GM23338 (cell line): Measurements from ENCODE around the gene DPH2. TPM values are rescaled to one million over a fixed set of nuclear protein-coding genes. Genes with fewer than 3 reads are reported as not detected.

Experiments used
- ATAC-seq: fragments of 200-7000 bp; cut with Tn5 transposase; 3 replicates; pipeline ENCODE4 v1.9.1; 2020
- DNase-seq: peaks from one replicate; pipeline ENCODE4 v3.0.0-alpha.2; 2015; ENCODE audit warnings: low spot score
- H2AFZ ChIP-seq: fragments of 200-600 bp; sonication (generic); 2 replicates; pipeline ENCODE4 v1.8.0; 2016; ENCODE audit warnings: antibody characterized with exemption, mild to moderate bottlenecking, moderate library complexity
- H3F3A ChIP-seq: fragments of 200-600 bp; sonication (generic); replicated peaks from 2 replicates; pipeline ENCODE4 v1.8.0; 2017; ENCODE audit warnings: antibody characterized with exemption, mixed run types, low read depth
- H3K27ac ChIP-seq: fragments of 200-600 bp; sonication (generic); 2 replicates; pipeline ENCODE4 v1.6.1; 2016; ENCODE audit warnings: low read depth
- H3K27me3 ChIP-seq: fragments of 200-600 bp; sonication (generic); 2 replicates; pipeline ENCODE4 v1.8.0; 2016; ENCODE audit warnings: mild to moderate bottlenecking, mixed run types, moderate library complexity; ENCODE audit not compliant: insufficient read depth
- H3K36me3 ChIP-seq: fragments of 200-600 bp; sonication (generic); 2 replicates; pipeline ENCODE4 v1.8.0; 2016; ENCODE audit warnings: mild to moderate bottlenecking; ENCODE audit not compliant: insufficient read depth
- H3K4me1 ChIP-seq: fragments of 200-600 bp; sonication (generic); 2 replicates; pipeline ENCODE4 v1.8.0; 2016; ENCODE audit warnings: mild to moderate bottlenecking, moderate library complexity; ENCODE audit not compliant: insufficient read depth
- H3K4me2 ChIP-seq: fragments of 200-600 bp; sonication (generic); 2 replicates; pipeline ENCODE4 v1.7.1; 2017; ENCODE audit warnings: mixed run types
- H3K4me3 ChIP-seq: fragments of 200-600 bp; sonication (generic); 2 replicates; pipeline ENCODE4 v1.6.1; 2016; ENCODE audit warnings: mixed run types
- H3K79me2 ChIP-seq: fragments of 200-600 bp; sonication (generic); replicated peaks from 2 replicates; pipeline ENCODE4 v1.8.0; 2017; ENCODE audit warnings: mild to moderate bottlenecking; ENCODE audit not compliant: insufficient read depth
- H3K9me2 ChIP-seq: fragments of 200-600 bp; sonication (generic); 2 replicates; pipeline ENCODE4 v1.8.0; 2017; ENCODE audit not compliant: insufficient read depth
- H4K20me1 ChIP-seq: fragments of 200-600 bp; sonication (generic); replicated peaks from 2 replicates; pipeline ENCODE4 v1.8.0; 2017; ENCODE audit warnings: mild to moderate bottlenecking; ENCODE audit not compliant: insufficient read depth
- H3K27ac Mint-ChIP-seq: 2 replicates; pipeline ENCODE4 v1.8.0; 2020; ENCODE audit warnings: inconsistent platforms, mild to moderate bottlenecking, moderate library complexity, mixed read lengths
- H3K27me3 Mint-ChIP-seq: 3 replicates; pipeline ENCODE4 v1.8.0; 2022; ENCODE audit warnings: low read depth, mild to moderate bottlenecking, moderate library complexity, mixed read lengths, inconsistent platforms; ENCODE audit not compliant: insufficient read depth, poor library complexity
- H3K36me3 Mint-ChIP-seq: 3 replicates; pipeline ENCODE4 v1.8.0; 2021; ENCODE audit warnings: low read depth, mild to moderate bottlenecking, inconsistent platforms, moderate library complexity, mixed read lengths
- H3K4me1 Mint-ChIP-seq: 3 replicates; pipeline ENCODE4 v1.8.0; 2020; ENCODE audit warnings: mild to moderate bottlenecking, inconsistent platforms, mixed read lengths
- H3K4me3 Mint-ChIP-seq: 3 replicates; pipeline ENCODE4 v1.8.0; 2021; ENCODE audit warnings: moderate library complexity, mild to moderate bottlenecking, inconsistent platforms, mixed read lengths
- H3K9me3 Mint-ChIP-seq: 3 replicates; pipeline ENCODE4 v1.8.0; 2020; ENCODE audit warnings: moderate library complexity, mild to moderate bottlenecking, inconsistent platforms, mixed read lengths
- CTCF ChIP-seq, 2 experiments: fragments of 200-600 bp in 1 of 2; sonication (generic) in 1 of 2; conservative IDR thresholded peaks; 2 replicates each; pipeline versions ENCODE4 v1.5.1 to v1.6.1; 2016 to 2017; ENCODE audit warnings: antibody characterized with exemption in 2 of 2, low read depth in 2 of 2, mild to moderate bottlenecking in 2 of 2, moderate library complexity in 1 of 2
- ETS1 ChIP-seq: IDR thresholded peaks from 2 replicates; pipeline ENCODE4 v1.6.1; 2016; ENCODE audit warnings: antibody characterized with exemption
- REST ChIP-seq: IDR thresholded peaks from one replicate; pipeline ENCODE4 v1.6.1; 2018; ENCODE audit warnings: antibody characterized with exemption; ENCODE audit not compliant: unreplicated experiment
- STAT1 ChIP-seq: IDR thresholded peaks from one replicate; pipeline ENCODE4 v1.6.1; 2016; ENCODE audit warnings: antibody characterized with exemption; ENCODE audit not compliant: unreplicated experiment
- ZNF331 ChIP-seq: fragments of 250-450 bp; sonication (Bioruptor Pico); IDR thresholded peaks from 2 replicates; pipeline ENCODE4 v1.5.0; 2020; ENCODE audit warnings: low read depth, mild to moderate bottlenecking, moderate library complexity
- polyA plus RNA-seq: library from polyadenylated mRNA; unstranded; fragments of >200 nt; fragmentation: Nextera tagmentation; extraction: Ambion mirVana; gene quantifications from 2 replicates; pipeline ENCODE4 v1.2.1, GENCODE V29; 2016
- total RNA-seq: library from RNA; depleted of rRNA; stranded (reverse); fragments of >200 nt; shearing (Covaris generic); gene quantifications from 2 replicates; pipeline ENCODE4 v1.2.3, GENCODE V29; 2014

The DPH2 gene
- total and polyA plus RNA-seq, 2 experiments from 2014 or later, result 32.1 to 90.3 TPM

- H3K36me3 ChIP-seq, result no peaks in the 10 kb centered on the region
- peak overlapping the region; percentile 72; the same call in 1 of the 2 replicates for H3K27ac ChIP-seq
- no peaks in the 10 kb centered on the region for H4K20me1 ChIP-seq
- H3K27ac Mint-ChIP-seq, result peak overlapping the region; percentile 59; the same call in 1 of the 2 replicates
- H3K9me3 Mint-ChIP-seq, result no peaks in the 10 kb centered on the region
- peaks cover 11% of the 10 kb centered on the region; the same call in 1 of the 2 replicates for H3K27me3 ChIP-seq
- peak overlapping the region; percentile 96; the same call in 1 of the 2 replicates for H2AFZ ChIP-seq
- H3K79me2 ChIP-seq, result no peaks in the 10 kb centered on the region
- ATAC-seq (peak; percentile 0; the same call in 2 of the 3 replicates), DNase-seq (no peak)
- TF ChIP-seq CTCF (conservative IDR thresholded peaks at IDR 0.05; ENCODE audit: low read depth in 2 of 2) (peak in 1 of 2 experiments; percentile 22; a peak in 2 of 4 replicates), ETS1 (no peak)
- no peaks in the 10 kb centered on the region for H3K9me2 ChIP-seq
- peaks cover 42% of the 10 kb centered on the region for H3K27me3 Mint-ChIP-seq
- H3K4me2 ChIP-seq, result peak overlapping the region; percentile 97
- peaks cover 18% of the 10 kb centered on the region for H3K4me1 Mint-ChIP-seq
- H3K4me3 Mint-ChIP-seq, result peak overlapping the region; percentile 87
- peaks cover 10% of the 10 kb centered on the region for H3K4me1 ChIP-seq
- peaks cover 11% of the 10 kb centered on the region for H3K36me3 Mint-ChIP-seq
- peaks cover 21% of the 10 kb centered on the region for H3F3A ChIP-seq
- H3K4me3 ChIP-seq, result peak overlapping the region; percentile 82
These were observed 20.7 kb downstream of the DPH2 start for GRCh38 chr1:43990271-43991199.

- H3K9me2 ChIP-seq, result no peaks in the 10 kb centered on the region
- peak overlapping the region; percentile 82 for H3K4me3 ChIP-seq
- no peaks in the 10 kb centered on the region for H3K79me2 ChIP-seq
- Mint-ChIP-seq H3K9me3 (no peaks in the 10 kb centered on the region), H3K4me3 (peak overlapping the region; percentile 87), H3K4me1 (peaks cover 18% of the 10 kb centered on the region), H3K27me3 (peaks cover 42% of the 10 kb centered on the region), H3K27ac (peak overlapping the region; percentile 59; the same call in 1 of the 2 replicates), H3K36me3 (peaks cover 5% of the 10 kb centered on the region; the same call in 2 of the 3 replicates)
- peak overlapping the region; percentile 96 for H2AFZ ChIP-seq
- ATAC-seq (peak; percentile 6; the same call in 2 of the 3 replicates), DNase-seq (no peak)
- H3K4me1 ChIP-seq, result peaks cover 10% of the 10 kb centered on the region
- TF ChIP-seq STAT1 (no peak), CTCF (conservative IDR thresholded peaks at IDR 0.05; ENCODE audit: low read depth in 2 of 2) (no peak), REST (no peak), ZNF331 (CRISPR knock-in tag) (no peak)
- H3K36me3 ChIP-seq, result no peaks in the 10 kb centered on the region
- H3F3A ChIP-seq, result peaks cover 21% of the 10 kb centered on the region
- peaks cover 11% of the 10 kb centered on the region; the same call in 1 of the 2 replicates for H3K27me3 ChIP-seq
- H3K27ac ChIP-seq, result peak overlapping the region; percentile 72; the same call in 1 of the 2 replicates
- H3K4me2 ChIP-seq, result peak overlapping the region; percentile 97
- no peaks in the 10 kb centered on the region for H4K20me1 ChIP-seq
These were observed 21.3 kb downstream of the DPH2 start for GRCh38 chr1:43991200-43991475.
